Measurements from ENCODE around the gene ZSWIM9. TPM values are rescaled to one million over a fixed set of nuclear protein-coding genes. Genes with fewer than 3 reads are reported as not detected.

Gene ZSWIM9
- polyA plus RNA-seq, 1 of the 3 experiments (the other 2 are of a cell fraction): 2.2 TPM

GRCh38 chr19:48190885-48191284 lies 20.4 kb downstream of the ZSWIM9 start:
- Histone ChIP-seq H3K36me3 (replicated peaks in 1 of 2; ENCODE audit: control insufficient read depth in 1 of 2, insufficient read depth in 2 of 2, low read length in 1 of 2) (peaks cover 0 to 4% of the 10 kb centered on the region in 2 experiments), H3K4me1 (ENCODE audit: control insufficient read depth in 1 of 2, insufficient read depth in 2 of 2, low read depth in 1 of 2, low read length in 1 of 2) (no peaks in the 10 kb centered on the region), H3K4me3 (ENCODE audit: low read depth in 2 of 2, low read length in 1 of 2) (no peak overlapping the region), H4K20me1 (ENCODE audit: insufficient read depth) (no peaks in the 10 kb centered on the region), H3K27ac (ENCODE audit: low read depth in 2 of 2, low read length in 1 of 2) (no peak overlapping the region), H3K79me2 (ENCODE audit: insufficient read depth) (no peaks in the 10 kb centered on the region), H3F3A (replicated peaks; ENCODE audit: insufficient read depth) (no peaks in the 10 kb centered on the region), H3K4me2 (no peak overlapping the region), H3K9me2 (no peaks in the 10 kb centered on the region), H2AFZ (ENCODE audit: low read depth) (no peak overlapping the region), H3K9ac (no peak overlapping the region), H3K27me3 (ENCODE audit: insufficient read depth) (no peaks in the 10 kb centered on the region), H3K9me3 (no peaks in the 10 kb centered on the region)
- no peak for DNase-seq
- no peak for TF ChIP-seq RCOR1 (IDR thresholded peaks at IDR 0.05; ENCODE audit: low read length)
- no peak for TF ChIP-seq SIN3A (IDR thresholded peaks at IDR 0.05; ENCODE audit: borderline replicate concordance, low read depth, low read length)
- TF ChIP-seq TAF1 (IDR thresholded peaks at IDR 0.05; ENCODE audit: borderline replicate concordance, low read depth, low read length): no peak
- no peak for TF ChIP-seq TCF12 (IDR thresholded peaks at IDR 0.05)
- no peak for TF ChIP-seq ELF1 (IDR thresholded peaks at IDR 0.05)
- no peak for TF ChIP-seq MAX (IDR thresholded peaks at IDR 0.05; ENCODE audit: low read depth)
- no peak for TF ChIP-seq CTCF (IDR thresholded peaks at IDR 0.05)
- TF ChIP-seq POLR2AphosphoS5 (IDR thresholded peaks at IDR 0.05; ENCODE audit: low read depth, low read length): no peak
- no peak for TF ChIP-seq GATA2 (CRISPR knock-in tag; IDR thresholded peaks at IDR 0.05)
- no peak for TF ChIP-seq SMC3 (IDR thresholded peaks at IDR 0.05; ENCODE audit: low read depth, low read length)
- ChIA-PET CTCF (interaction anchor here (0.7 kb wide), 1 partner anchor 82 kb away, joined by 4 read pairs; no protein-coding TSS in a partner anchor), POLR2A (interaction anchor here (0.9 kb wide), 1 partner anchor 12 kb away, joined by 3 read pairs; no protein-coding TSS in a partner anchor)
- WGBS (ENCODE audit: low lambda C conversion rate): 92% methylated on average over 3 of the region's 3 CpGs

- no peaks in the 10 kb centered on the region for H4K20me1 ChIP-seq (ENCODE audit: insufficient read depth)
- no peak for DNase-seq
- H3K27ac ChIP-seq (ENCODE audit: low read depth in 2 of 2, low read length in 1 of 2): no peak overlapping the region
- no peaks in the 10 kb centered on the region for H3K27me3 ChIP-seq (ENCODE audit: insufficient read depth)
- H3F3A ChIP-seq (replicated peaks; ENCODE audit: insufficient read depth): no peaks in the 10 kb centered on the region
- peaks cover 0 to 4% of the 10 kb centered on the region in 2 experiments for H3K36me3 ChIP-seq (replicated peaks in 1 of 2; ENCODE audit: control insufficient read depth in 1 of 2, insufficient read depth in 2 of 2, low read length in 1 of 2)
- ChIA-PET CTCF (no interaction called here), POLR2A (interaction anchor here (0.6 kb wide), 1 partner anchor 974 kb away, joined by 6 read pairs; no protein-coding TSS in a partner anchor)
- no peaks in the 10 kb centered on the region for H3K4me1 ChIP-seq (ENCODE audit: control insufficient read depth in 1 of 2, insufficient read depth in 2 of 2, low read depth in 1 of 2, low read length in 1 of 2)
- H3K4me2 ChIP-seq: no peak overlapping the region
- no peak overlapping the region for H3K9ac ChIP-seq
- no peaks in the 10 kb centered on the region for H3K79me2 ChIP-seq (ENCODE audit: insufficient read depth)
- H3K4me3 ChIP-seq (ENCODE audit: low read depth in 2 of 2, low read length in 1 of 2): no peak overlapping the region
- WGBS (ENCODE audit: low lambda C conversion rate): 92% methylated on average over 7 of the region's 7 CpGs
- H3K9me2 ChIP-seq: no peaks in the 10 kb centered on the region
- TF ChIP-seq GATA2 (CRISPR knock-in tag; IDR thresholded peaks at IDR 0.05): no peak
- TF ChIP-seq FOXM1 (IDR thresholded peaks at IDR 0.05; ENCODE audit: low read depth): no peak
- TF ChIP-seq PBX3 (IDR thresholded peaks at IDR 0.05): no peak
- no peak for TF ChIP-seq NFIC (IDR thresholded peaks at IDR 0.05; ENCODE audit: borderline replicate concordance)
- no peak for TF ChIP-seq JUND (IDR thresholded peaks at IDR 0.05)
- no peak for TF ChIP-seq ELF1 (IDR thresholded peaks at IDR 0.05)
- TF ChIP-seq EP300 (IDR thresholded peaks at IDR 0.05; ENCODE audit: borderline replicate concordance in 1 of 2, low read depth in 1 of 2, low read length in 1 of 2): no peak
- TF ChIP-seq NRF1 (IDR thresholded peaks at IDR 0.05; ENCODE audit: low read depth, low read length): no peak
- no peak for TF ChIP-seq FOSL2 (IDR thresholded peaks at IDR 0.05; ENCODE audit: borderline replicate concordance, low read depth)
- TF ChIP-seq CHD2 (IDR thresholded peaks at IDR 0.05; ENCODE audit: low read length, partially characterized antibody): no peak
- no peak overlapping the region for H2AFZ ChIP-seq (ENCODE audit: low read depth)
- H3K9me3 ChIP-seq: no peaks in the 10 kb centered on the region
Measured at GRCh38 chr19:48192750-48193149, 22.3 kb downstream of the ZSWIM9 start.

Data from SK-N-SH (cell line).